GM19468 (cell line): Measurements from ENCODE around the gene FLNA.
"Not testable (repeated sequence)": the region's sequence is repeated elsewhere in the genome, so short reads cannot be mapped to it uniquely, and the experiment has no call there.

Source experiments
- ATAC-seq: cut with Tn5 transposase; IDR thresholded peaks from one replicate; pipeline ENCODE4 v1.9.1; 2021; ENCODE audit warnings: mild to moderate bottlenecking, moderate library complexity, moderate number of reproducible peaks; ENCODE audit not compliant: unreplicated experiment; ENCODE audit errors: extremely low read depth

FLNA gene

GRCh38 chrX:154400369-154400817, 26.0 kb upstream of the FLNA start:
- ATAC-seq: not testable (repeated sequence)

GRCh38 chrX:154399527-154400368, 25.3 kb upstream of the FLNA start:
- ATAC-seq: no peak

GRCh38 chrX:154398668-154399526, 24.5 kb upstream of the FLNA start:
- ATAC-seq: no peak

- peak; percentile 85 for ATAC-seq
Measured at GRCh38 chrX:154397888-154398667, 23.6 kb upstream of the FLNA start, which contains the start of gene RPL10. Gene RPL10 (plus strand): TSS chrX:154398377. CDS start chrX:154398520, 143 bp downstream.

- no peak for ATAC-seq
Measured at GRCh38 chrX:154396973-154397887, 22.8 kb upstream of the FLNA start.

- ATAC-seq: not testable (repeated sequence)
Measured at GRCh38 chrX:154396363-154396762, 21.9 kb upstream of the FLNA start.

- ATAC-seq: peak; percentile 59
Measured at GRCh38 chrX:154389812-154390747, 15.6 kb upstream of the FLNA start.

- not testable (repeated sequence) for ATAC-seq
Measured at GRCh38 chrX:154388649-154389048, 14.2 kb upstream of the FLNA start.

- not testable (repeated sequence) for ATAC-seq
Measured at GRCh38 chrX:154388094-154388493, 13.7 kb upstream of the FLNA start.

- ATAC-seq: no peak
Measured at GRCh38 chrX:154384284-154384892, 10.0 kb upstream of the FLNA start.

GRCh38 chrX:154383359-154384283, 9.2 kb upstream of the FLNA start:
- no peak for ATAC-seq

- no peak for ATAC-seq
Measured at GRCh38 chrX:154382483-154383069, 8.1 kb upstream of the FLNA start.

- no peak for ATAC-seq
Measured at GRCh38 chrX:154381271-154381670, 6.8 kb upstream of the FLNA start.

- ATAC-seq: no peak
Measured at GRCh38 chrX:154380787-154381186, 6.4 kb upstream of the FLNA start.

- ATAC-seq: no peak
Measured at GRCh38 chrX:154380153-154380552, 5.7 kb upstream of the FLNA start.

GRCh38 chrX:154379569-154379951, 5.1 kb upstream of the FLNA start:
- ATAC-seq: no peak
